CD14-positive monocyte (primary cell): ENCODE data around the gene C9orf85. TPM values are rescaled to one million over a fixed set of nuclear protein-coding genes. Genes with fewer than 3 reads are reported as not detected.

Source experiments
- DNase-seq, 3 donors: peaks; one replicate each; pipeline ENCODE4 v3.0.0-alpha.2; 2011 to 2022
- H2AFZ ChIP-seq: 2 replicates; pipeline ENCODE4 v1.6.0; 2012; ENCODE audit warnings: mild to moderate bottlenecking, low read depth, low read length, inconsistent platforms; ENCODE audit not compliant: insufficient read depth, poor library complexity, severe bottlenecking
- H3K27ac ChIP-seq, 2 donors: 1 replicate in 1 of 2; 2 replicates in 1 of 2; pipeline ENCODE4 v1.5.1; 2012 to 2013; ENCODE audit warnings: low read length in 2 of 2, control low read depth in 1 of 2, inconsistent platforms in 1 of 2, low read depth in 1 of 2, mild to moderate bottlenecking in 1 of 2
- H3K27me3 ChIP-seq, 2 donors: one replicate each; pipeline versions ENCODE4 v1.6.0 to v1.6.1; 2011 to 2013; ENCODE audit warnings: low read length in 2 of 2; ENCODE audit not compliant: control insufficient read depth in 2 of 2, insufficient read depth in 2 of 2
- H3K36me3 ChIP-seq, 2 donors: replicated peaks in 1 of 2; 1 replicate in 1 of 2; 2 replicates in 1 of 2; pipeline versions ENCODE4 v1.5.1 to v1.6.1; 2012 to 2013; ENCODE audit warnings: low read length in 2 of 2, control low read depth in 1 of 2, inconsistent platforms in 1 of 2, mild to moderate bottlenecking in 1 of 2; ENCODE audit not compliant: insufficient read depth in 2 of 2, control insufficient read depth in 1 of 2
- H3K4me1 ChIP-seq, 2 donors: 1 replicate in 1 of 2; 2 replicates in 1 of 2; pipeline versions ENCODE4 v1.5.1 to v1.6.1; 2012 to 2013; ENCODE audit warnings: low read length in 2 of 2, control low read depth in 1 of 2, inconsistent platforms in 1 of 2, mild to moderate bottlenecking in 1 of 2, moderate library complexity in 1 of 2; ENCODE audit not compliant: insufficient read depth in 2 of 2, control insufficient read depth in 1 of 2
- H3K4me2 ChIP-seq: replicated peaks from 2 replicates; pipeline ENCODE3; 2012; ENCODE audit warnings: low read length, moderate library complexity, mild to moderate bottlenecking; ENCODE audit not compliant: poor library complexity, severe bottlenecking; ENCODE audit errors: extremely low read depth
- H3K4me3 ChIP-seq, 3 experiments: fragments of 200-600 bp in 1 of 3; sonication (generic) in 1 of 3; replicated peaks in 1 of 3; 1 replicate in 2 of 3; 2 replicates in 1 of 3; pipeline ENCODE4 v1.5.1; 2011 to 2013; ENCODE audit warnings: low read length in 3 of 3, mild to moderate bottlenecking in 3 of 3, control low read depth in 2 of 3, low read depth in 2 of 3, inconsistent platforms in 1 of 3, moderate library complexity in 1 of 3
- H3K79me2 ChIP-seq: 2 replicates; pipeline ENCODE4 v1.6.0; 2012; ENCODE audit warnings: mild to moderate bottlenecking, control low read depth, inconsistent platforms, low read length, moderate library complexity; ENCODE audit not compliant: insufficient read depth
- H3K9ac ChIP-seq: 2 replicates; pipeline ENCODE4 v1.6.0; 2017; ENCODE audit warnings: low read length, mild to moderate bottlenecking; ENCODE audit not compliant: insufficient read depth, poor library complexity, severe bottlenecking
- H3K9me3 ChIP-seq, 2 donors: replicated peaks in 1 of 2; 1 replicate in 1 of 2; 2 replicates in 1 of 2; pipeline versions ENCODE4 v1.5.1 to v1.6.1; 2012 to 2013; ENCODE audit warnings: low read length in 2 of 2, control low read depth in 1 of 2; ENCODE audit not compliant: control insufficient read depth in 1 of 2, insufficient read depth in 1 of 2
- H4K20me1 ChIP-seq: 2 replicates; pipeline ENCODE4 v1.6.0; 2012; ENCODE audit warnings: mild to moderate bottlenecking, low read length, control low read depth, moderate library complexity; ENCODE audit not compliant: insufficient read depth
- H3K27ac Mint-ChIP-seq, 7 donors: one replicate each; pipeline ENCODE4 v1.8.0; 2020; ENCODE audit warnings: mild to moderate bottlenecking in 7 of 7, mixed read lengths in 7 of 7, moderate library complexity in 6 of 7, inconsistent platforms in 2 of 7
- H3K27me3 Mint-ChIP-seq, 3 donors: one replicate each; pipeline ENCODE4 v1.8.0; 2021 to 2022; ENCODE audit warnings: low read depth in 3 of 3, mild to moderate bottlenecking in 3 of 3, mixed read lengths in 3 of 3, moderate library complexity in 3 of 3, inconsistent platforms in 1 of 3
- H3K36me3 Mint-ChIP-seq, 2 donors: one replicate each; pipeline ENCODE4 v1.8.0; 2020; ENCODE audit warnings: mixed read lengths in 2 of 2, inconsistent platforms in 1 of 2, mild to moderate bottlenecking in 1 of 2
- H3K4me1 Mint-ChIP-seq: one replicate; pipeline ENCODE4 v1.8.0; 2020; ENCODE audit warnings: mild to moderate bottlenecking, mixed read lengths
- H3K4me3 Mint-ChIP-seq, 2 donors: one replicate each; pipeline ENCODE4 v1.8.0; 2020; ENCODE audit warnings: mild to moderate bottlenecking in 2 of 2, mixed read lengths in 2 of 2, moderate library complexity in 1 of 2
- H3K9me3 Mint-ChIP-seq, 7 donors: one replicate each; pipeline ENCODE4 v1.8.0; 2020 to 2022; ENCODE audit warnings: mixed read lengths in 7 of 7, mild to moderate bottlenecking in 6 of 7, moderate library complexity in 6 of 7, inconsistent platforms in 2 of 7
- WGBS: methylation state at CpG from one replicate; pipeline ENCODE4 v1.1.5; 2013; ENCODE audit warnings: missing lambda C conversion rate; ENCODE audit not compliant: insufficient coverage; 5-methylcytosine and 5-hydroxymethylcytosine counted together
- intact Hi-C, 2 donors: fragments of 100-400 bp; cut with micrococcal nuclease; formaldehyde crosslinking; loops; one replicate each; pipeline versions ENCODE4 v1.15.0 to v1.15.1; 2023
- polyA plus RNA-seq, 3 donors: library from polyadenylated mRNA; depleted of rRNA in 1 of 3; unstranded in 2 of 3; stranded (reverse) in 1 of 3; fragments of 300-500 nt in 2 of 3; fragments of >200 nt in 1 of 3; fragmentation: Illumina TruSeq in 2 of 3; gene quantifications; 1 replicate in 2 of 3; 2 replicates in 1 of 3; pipeline ENCODE4 v1.2.3, GENCODE V29; 2012 to 2021
- TF ChIP-seq, protein P1 (sequence below): fragments of 200-600 bp; IDR thresholded peaks from one replicate; pipeline ENCODE4 v1.8.0; 2022; ENCODE audit warnings: antibody characterized with exemption, mild to moderate bottlenecking

Gene C9orf85
- polyA plus RNA-seq, 3 donors, result 4.5 to 6.4 (median 5.4) TPM

DNA sequence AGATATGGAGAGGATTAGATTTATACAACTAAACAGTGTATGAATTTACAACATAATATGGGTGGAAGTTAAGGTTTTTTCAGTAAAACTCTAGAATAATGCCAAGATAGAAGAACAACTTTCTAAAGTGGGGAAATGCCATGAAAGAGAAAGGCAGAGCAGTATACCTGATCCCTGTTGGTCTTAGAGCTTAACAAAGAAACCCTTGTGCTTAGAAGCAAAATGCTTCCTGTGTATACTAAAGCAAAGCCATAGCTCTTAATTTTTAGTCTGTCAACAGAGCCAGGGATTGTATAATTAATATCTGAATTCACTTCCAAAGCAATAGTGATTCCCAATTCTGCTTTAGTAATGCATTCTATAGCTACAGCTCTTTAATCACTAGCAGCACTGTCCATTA, 14.4 kb downstream of the C9orf85 start:
- intact Hi-C loops, result no loop called here
- Mint-ChIP-seq H3K4me3 (no peak overlapping the region), H3K36me3 (peaks cover 16 to 25% of the 10 kb centered on the region in 2 donors), H3K4me1 (no peaks in the 10 kb centered on the region), H3K27me3 (no peaks in the 10 kb centered on the region), H3K9me3 (no peaks in the 10 kb centered on the region), H3K27ac (no peak overlapping the region)
- Histone ChIP-seq H3K79me2 (peaks cover 20% of the 10 kb centered on the region), H3K4me2 (no peak overlapping the region), H3K27me3 (no peaks in the 10 kb centered on the region), H3K9me3 (no peaks in the 10 kb centered on the region), H2AFZ (no peak overlapping the region), H4K20me1 (peaks cover 16% of the 10 kb centered on the region), H3K4me3 (no peak overlapping the region), H3K9ac (no peak overlapping the region), H3K27ac (no peak overlapping the region), H3K4me1 (no peaks in the 10 kb centered on the region), H3K36me3 (peaks cover 7 to 14% of the 10 kb centered on the region in 2 donors)
- TF ChIP-seq, protein P1, sequence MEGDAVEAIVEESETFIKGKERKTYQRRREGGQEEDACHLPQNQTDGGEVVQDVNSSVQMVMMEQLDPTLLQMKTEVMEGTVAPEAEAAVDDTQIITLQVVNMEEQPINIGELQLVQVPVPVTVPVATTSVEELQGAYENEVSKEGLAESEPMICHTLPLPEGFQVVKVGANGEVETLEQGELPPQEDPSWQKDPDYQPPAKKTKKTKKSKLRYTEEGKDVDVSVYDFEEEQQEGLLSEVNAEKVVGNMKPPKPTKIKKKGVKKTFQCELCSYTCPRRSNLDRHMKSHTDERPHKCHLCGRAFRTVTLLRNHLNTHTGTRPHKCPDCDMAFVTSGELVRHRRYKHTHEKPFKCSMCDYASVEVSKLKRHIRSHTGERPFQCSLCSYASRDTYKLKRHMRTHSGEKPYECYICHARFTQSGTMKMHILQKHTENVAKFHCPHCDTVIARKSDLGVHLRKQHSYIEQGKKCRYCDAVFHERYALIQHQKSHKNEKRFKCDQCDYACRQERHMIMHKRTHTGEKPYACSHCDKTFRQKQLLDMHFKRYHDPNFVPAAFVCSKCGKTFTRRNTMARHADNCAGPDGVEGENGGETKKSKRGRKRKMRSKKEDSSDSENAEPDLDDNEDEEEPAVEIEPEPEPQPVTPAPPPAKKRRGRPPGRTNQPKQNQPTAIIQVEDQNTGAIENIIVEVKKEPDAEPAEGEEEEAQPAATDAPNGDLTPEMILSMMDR, result no peak
- no peak for DNase-seq

DNA sequence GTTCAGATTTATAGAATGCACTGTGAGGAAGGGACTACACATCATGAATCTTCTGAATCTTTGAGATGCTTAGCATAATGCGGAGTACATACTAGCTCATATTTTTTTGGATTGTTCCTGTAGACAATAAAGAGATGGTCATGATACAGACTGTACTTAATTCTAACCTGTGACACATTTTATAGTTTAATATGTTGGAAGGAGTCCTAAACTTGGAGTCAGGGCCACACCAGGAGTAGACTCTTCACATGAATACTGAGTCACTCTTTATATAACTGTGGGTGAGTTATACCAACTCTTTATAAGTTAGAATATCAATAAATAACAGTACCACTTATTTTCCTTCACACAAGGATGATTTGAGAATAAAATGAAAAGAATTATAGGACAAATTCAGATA, 16.9 kb downstream of the C9orf85 start:
- TF ChIP-seq, protein P1, result no peak
- Histone ChIP-seq H3K4me2 (no peak overlapping the region), H3K27me3 (no peaks in the 10 kb centered on the region), H3K4me1 (no peaks in the 10 kb centered on the region), H2AFZ (no peak overlapping the region), H3K27ac (no peak overlapping the region), H3K9ac (no peak overlapping the region), H4K20me1 (peaks cover 13% of the 10 kb centered on the region), H3K79me2 (peaks cover 20% of the 10 kb centered on the region), H3K36me3 (peaks cover 0 to 5% of the 10 kb centered on the region in 2 donors), H3K4me3 (no peak overlapping the region), H3K9me3 (no peaks in the 10 kb centered on the region)
- no CpG with 5 or more reads among the region's 1 CpG for WGBS
- Mint-ChIP-seq H3K27ac (no peak overlapping the region), H3K4me1 (no peaks in the 10 kb centered on the region), H3K27me3 (no peaks in the 10 kb centered on the region), H3K9me3 (peaks cover 0 to 2% (median 0%) of the 10 kb centered on the region in 7 donors), H3K4me3 (no peak overlapping the region), H3K36me3 (peaks cover 6 to 16% of the 10 kb centered on the region in 2 donors)
- intact Hi-C loops, result no loop called here
- no peak for DNase-seq
